ENCODE data around the gene ABCA13.

The ABCA13 gene

DNA sequence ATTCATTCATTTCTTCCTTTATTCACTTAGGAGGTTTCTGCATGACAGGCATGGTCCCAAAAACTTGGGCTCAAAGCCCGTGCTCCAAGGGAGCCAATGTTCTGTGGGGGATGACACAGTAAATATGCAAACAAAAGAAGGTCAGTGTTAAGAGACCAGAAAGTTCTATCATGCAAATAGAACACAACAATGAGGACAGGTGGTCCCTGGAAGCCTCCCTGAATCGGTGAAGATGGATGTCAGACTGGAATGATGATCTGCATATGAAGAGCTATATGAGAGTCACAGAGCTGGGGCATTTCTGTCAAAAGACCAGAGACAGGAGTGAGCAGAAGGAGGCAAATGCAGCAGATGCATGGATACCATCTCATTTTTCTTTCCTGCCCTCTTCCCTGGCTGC, 129.0 kb downstream of the ABCA13 start:
- no peak for DNase-seq (ENCODE audit: low read depth)

DNA sequence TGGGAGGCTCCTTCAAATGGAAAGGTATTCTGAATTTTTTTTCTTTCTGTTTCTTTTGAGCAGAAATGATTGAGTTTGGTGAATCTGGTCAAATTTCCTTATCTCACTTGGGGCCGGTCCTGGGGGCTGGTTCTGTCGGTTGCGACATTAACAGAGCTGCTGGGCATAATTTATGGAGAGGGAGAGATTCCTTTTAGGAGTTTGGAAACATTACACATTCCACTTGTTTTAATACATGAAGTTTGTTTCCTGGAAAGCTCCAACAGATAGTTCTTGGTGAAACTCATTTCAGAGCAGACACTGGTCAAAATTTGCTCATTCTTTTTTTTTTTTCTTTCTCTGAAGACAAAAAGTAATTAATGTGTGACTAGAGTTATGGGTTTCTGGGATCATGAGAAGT, 129.9 kb downstream of the ABCA13 start:
- no peak for DNase-seq (ENCODE audit: low read depth)

DNA sequence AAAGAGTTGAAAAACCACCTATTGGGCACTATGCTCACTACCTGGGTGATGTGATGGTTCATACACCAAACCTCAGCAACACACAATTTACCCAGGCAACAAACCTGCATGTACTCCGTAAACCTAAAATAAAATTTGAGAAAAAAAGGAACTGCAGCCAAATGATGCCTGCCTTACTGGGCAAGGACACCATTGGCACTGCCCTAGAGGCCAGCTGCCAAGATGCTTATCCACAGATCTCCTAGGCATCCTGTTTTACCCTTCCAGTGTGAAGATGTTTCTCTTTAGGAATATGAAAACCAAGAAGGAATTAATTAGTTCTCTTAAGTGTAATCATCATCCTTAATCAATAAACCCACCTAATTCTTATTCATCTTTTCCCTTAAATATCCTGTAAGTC, 133.4 kb downstream of the ABCA13 start:
- DNase-seq (ENCODE audit: low read depth) = no peak

DNA sequence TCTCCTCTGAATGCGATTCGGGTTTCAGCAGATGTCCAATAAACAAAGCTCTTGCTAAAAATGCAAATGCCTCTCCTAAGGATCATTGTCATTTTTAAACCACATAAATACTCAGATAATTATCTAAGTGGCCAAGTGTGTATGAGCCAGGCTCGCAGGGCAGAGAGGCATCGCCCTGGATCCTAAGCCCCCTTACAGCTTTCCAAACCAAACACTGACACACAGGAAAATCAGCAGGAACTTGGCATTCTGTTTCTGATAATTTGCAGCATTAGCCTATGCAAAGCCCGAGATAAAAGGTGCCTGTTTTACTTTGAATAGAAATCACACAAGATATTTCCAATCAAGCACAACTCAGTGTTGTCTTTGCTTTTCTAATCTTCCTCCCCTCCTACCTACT, 134.4 kb downstream of the ABCA13 start:
- no peak for DNase-seq (ENCODE audit: low read depth)

DNA sequence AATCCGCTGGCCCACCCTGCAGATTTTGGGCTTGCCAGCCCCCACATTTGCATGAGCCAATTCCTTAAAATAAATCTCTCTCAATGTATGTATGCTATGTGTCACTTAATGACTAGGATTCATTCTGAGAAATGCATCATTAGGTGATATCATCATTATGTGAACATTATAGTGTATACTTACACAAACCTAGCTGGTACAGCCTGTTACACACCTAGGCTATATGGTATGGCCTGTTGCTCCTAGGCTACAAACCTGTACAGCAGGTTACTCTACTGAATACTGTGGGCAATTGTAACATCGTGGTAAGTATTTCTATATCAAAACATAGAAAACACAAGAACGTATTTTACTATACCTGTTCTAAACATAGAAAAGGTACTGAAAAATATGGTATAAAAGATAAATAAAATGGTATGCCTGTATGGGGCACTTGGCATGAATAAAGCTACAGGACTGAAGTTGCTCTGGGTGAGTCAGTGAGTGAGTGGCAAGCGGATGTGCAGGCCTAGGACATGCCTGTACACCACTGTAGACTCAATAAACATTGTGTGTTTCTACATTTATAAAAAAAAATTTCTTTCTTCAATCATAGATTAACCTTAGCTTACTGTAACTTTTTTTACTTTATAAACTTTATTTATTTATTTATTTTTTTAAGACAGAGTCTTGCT, 135.9 kb downstream of the ABCA13 start:
- DNase-seq (ENCODE audit: low read depth) = no peak

DNA sequence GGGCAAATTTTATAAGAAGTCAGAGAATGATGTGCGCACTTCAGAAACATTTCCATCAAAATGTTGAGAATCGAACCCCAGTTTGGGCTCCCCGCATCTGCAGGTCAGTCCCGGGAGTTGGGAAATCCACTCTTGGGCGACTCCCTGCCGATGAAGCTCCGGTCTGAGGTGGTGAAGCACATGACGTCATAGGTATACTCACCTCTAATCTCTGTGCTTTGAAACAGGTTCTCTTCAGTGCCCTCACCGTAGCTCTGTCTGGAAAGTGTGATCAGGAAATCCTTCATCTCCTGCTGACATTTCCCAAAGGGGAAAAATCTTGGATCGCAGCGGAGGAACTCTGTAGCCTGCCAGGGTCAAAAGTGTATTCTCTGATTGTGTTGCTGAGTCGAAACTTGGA, 138.5 kb downstream of the ABCA13 start:
- DNase-seq (ENCODE audit: low read depth) = no peak

DNA sequence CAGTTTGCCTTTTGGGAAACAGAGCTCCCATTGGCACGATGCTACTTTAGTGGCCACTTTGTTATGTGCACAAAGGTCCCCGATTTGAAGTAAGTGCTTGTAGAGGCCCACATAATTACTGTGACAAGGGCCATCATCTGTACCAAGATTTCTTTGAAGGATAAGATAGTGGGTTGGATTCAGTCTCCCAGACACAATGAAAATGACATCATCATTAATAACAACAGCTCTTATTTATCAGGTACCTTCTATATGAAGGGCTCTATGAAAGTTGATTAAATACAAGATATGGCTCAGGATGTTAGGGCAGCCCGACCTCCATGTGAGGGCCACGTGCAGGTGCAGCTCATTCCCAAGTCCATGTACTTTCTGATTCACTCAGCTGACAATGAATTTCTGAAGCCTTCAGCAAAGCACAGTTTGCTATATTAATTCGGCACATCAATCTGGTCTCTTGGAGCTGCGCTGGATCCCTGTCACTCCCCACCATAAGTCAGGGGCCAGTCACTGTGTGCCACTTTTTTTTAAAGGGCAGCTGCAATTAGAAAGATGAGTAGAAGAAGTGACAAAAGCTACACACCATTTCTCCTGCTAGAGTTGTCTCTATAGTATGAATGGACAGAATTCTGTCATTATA, 140.3 kb downstream of the ABCA13 start:
- no peak for DNase-seq (ENCODE audit: low read depth)

DNA sequence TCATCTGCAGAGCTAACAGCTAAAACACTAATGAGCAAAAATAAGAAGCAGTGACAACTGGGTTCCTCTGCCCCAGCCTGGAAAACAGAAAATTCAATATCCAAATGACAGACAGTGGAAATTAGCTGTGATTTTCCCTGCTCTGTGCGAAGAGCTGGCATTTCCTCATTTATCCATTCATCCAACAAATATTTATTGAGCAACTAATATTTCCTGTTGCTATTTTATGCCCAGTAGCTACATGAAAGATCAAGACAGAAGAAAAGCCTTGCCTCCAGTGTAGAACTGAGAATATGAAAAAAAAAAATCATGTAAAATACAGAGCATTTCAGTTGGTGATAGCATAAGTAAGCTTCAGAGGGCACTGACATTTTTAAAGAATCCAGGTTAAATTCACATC, 140.9 kb downstream of the ABCA13 start:
- no peak for DNase-seq (ENCODE audit: low read depth)

DNA sequence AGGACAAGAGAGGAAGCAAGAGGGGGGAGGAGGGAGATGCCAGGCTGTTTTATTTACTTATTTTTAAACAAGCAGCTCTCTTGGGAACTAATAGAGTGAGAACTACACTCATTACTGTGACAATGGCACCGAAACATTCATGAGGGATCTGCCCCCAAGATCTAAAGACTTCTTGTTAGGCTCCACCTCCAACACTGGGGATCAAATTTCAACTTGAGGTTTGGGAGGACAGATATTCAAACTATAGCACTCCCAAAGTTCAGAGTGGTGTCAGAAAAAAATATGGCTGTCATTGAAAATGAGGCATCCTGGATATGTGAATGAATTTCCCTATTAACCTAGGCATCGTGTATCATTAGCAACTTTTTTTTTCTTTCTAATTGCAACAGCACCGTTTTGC, 145.5 kb downstream of the ABCA13 start:
- no peak for DNase-seq (ENCODE audit: low read depth)

DNA sequence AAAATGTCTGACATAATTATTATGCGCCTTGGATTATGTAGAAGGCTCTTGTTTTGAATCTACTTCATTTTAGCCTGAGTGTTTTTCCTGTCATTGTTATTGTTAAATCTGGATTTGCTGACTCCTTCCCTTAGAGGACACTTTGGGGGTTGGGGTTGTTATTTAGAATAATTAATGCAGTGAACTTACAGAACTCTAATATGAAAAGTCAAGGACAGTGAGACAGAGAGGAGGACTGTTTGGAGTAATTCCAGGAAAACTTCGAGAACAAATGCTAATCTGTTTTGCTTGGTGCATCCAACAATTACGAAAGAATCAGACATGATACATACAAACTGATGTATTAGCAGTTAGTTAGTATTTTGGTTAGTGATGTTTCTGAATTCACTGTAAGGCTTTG, 146.1 kb downstream of the ABCA13 start:
- DNase-seq (ENCODE audit: low read depth) = no peak

DNA sequence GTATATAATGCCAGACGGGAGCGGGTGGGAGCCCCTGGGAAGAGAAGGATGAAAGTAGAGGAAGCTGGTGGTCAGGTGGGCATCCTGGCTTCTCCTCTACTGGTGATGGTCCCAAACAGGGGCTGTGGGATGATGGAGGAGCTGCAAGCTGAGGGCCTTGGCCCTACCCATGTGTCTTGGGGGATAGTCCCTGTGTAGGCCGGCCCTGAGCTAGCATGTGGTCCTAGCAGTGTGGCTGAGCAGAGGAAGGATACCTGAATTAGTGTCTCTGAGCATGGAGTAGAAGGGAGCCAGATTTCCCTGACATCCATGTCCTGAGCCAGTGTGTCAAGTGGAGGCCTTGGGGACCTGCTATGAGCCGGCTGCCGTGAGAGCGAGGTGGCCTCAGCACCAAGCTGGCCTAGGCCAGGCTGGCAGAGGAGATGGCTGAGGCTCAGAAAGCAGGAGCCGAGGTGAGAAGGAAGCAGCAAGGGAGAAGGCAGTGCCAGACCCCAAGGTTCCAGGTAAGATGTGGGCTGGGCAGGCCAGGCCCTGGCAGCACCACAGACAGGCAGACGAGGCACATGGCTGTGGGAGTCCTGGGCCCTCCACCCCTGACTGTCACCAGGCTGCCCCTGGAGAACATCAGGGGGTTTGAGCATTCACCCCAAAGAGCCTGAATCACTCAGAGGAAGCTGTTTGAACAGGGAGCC, 150.2 kb downstream of the ABCA13 start:
- no peak for DNase-seq (ENCODE audit: low read depth)

DNA sequence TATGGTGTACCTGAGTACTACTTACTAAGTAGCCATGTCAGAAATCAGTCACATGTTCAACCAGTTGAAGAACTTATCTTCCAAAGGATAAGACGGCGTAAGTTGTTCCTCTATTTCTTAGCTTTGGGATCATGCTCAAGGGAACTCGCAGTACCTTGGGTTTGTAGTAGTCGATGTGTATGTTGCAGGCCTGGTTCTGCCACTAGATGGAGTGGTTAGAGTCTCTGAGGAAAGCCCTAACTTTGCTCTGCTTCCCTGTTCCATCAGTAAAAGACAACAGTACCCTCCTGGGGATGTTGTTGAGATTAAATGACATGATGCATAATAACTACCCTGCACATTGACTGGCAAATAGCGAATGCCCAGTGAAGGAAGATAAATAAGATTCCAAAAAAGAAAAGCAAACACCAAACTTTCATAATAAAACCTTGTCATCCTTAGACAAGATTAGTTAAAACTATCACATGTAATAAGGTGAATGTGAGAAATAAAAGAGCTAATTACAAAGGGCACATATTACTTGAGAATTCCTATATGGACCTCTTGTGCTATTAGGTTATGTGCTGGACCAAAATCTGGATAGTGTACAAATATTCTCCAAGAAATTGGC, 165.9 kb downstream of the ABCA13 start:
- DNase-seq (ENCODE audit: low read depth) = no peak

DNA sequence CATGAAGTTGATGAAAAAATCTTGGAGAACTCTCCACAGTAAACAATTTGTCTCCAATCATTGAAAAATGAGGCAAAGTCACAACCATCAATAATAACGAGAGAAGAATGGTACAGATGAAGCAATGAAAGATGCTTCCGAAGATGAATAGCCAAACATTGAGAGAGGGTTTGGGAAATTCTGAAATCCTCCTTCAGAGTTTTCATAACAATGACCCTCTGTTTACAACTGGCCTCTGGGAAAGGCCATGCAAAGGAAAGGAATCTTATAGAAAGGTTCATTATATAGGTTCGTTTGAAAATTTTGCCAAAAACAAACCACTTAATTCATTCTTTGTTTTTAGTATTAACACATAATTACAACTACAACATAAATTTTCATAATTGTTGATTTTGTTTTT, 166.5 kb downstream of the ABCA13 start:
- no peak for DNase-seq (ENCODE audit: low read depth)

DNA sequence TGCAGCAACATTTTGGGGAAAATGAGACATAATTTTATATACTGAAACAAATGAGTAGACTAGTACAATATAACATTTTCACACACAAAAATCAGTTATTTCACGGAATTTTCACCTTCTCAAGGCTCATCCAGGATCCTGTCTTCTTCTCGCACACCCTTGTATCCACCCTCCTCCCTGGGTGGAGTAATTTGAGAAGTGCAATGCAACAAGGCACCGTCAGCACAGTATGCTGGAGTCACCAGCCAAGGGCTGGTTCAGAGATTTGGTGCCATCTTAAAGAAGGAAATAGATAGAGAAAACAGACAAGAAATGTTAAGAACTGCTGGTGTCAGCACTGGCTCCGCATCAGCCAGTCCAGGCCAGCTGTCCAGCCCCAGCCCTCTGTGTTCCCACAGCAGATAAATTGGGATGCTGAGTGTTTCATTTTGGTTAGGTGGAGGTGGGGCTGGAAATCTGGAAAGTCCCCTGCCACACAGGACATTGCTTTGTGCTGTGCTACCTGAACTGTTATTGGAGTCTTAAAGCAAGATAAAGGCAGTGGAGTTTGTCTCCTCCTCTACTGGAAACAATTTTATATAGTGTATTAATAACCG, 176.1 kb downstream of the ABCA13 start:
- no peak for DNase-seq (ENCODE audit: low read depth)

DNA sequence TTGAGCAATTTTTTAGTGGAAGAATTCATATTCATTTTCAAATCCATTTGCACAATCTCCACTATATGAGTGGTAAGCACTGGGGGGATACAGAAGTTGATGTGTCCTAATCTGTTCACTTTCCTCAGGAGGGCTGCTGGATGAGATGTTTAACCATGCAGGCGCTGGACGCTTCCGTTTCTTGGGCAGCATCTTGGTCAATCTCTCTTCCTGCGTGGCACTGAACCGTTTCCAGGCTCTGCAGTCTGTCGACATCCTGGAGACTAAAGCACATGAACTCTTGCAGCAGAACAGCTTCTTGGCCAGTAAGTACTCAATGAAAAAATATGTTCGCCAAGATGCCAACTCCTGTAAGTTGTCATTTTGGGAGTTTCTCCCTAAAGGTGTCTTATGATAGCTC, 179.3 kb downstream of the ABCA13 start:
- no peak for DNase-seq (ENCODE audit: low read depth)

DNA sequence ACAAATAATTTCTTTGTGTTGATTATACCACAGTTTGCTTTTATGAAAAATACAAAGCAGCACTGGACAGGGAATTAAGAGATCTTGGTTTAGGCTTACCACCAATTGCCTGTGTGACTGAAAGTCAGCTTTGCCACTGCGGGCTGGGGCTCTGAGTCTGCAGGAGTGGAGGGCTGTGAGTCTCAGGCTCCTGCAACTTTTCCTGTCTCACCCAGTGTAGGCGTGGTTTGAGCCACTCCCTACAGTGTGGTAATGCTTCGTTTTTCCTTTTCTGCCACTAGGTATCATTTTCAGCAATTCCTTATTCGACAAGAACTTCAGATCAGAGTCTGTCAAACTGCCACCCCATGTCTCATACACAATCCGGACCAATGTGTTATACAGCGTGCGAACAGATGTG, 180.6 kb downstream of the ABCA13 start:
- no peak for DNase-seq (ENCODE audit: low read depth)

DNA sequence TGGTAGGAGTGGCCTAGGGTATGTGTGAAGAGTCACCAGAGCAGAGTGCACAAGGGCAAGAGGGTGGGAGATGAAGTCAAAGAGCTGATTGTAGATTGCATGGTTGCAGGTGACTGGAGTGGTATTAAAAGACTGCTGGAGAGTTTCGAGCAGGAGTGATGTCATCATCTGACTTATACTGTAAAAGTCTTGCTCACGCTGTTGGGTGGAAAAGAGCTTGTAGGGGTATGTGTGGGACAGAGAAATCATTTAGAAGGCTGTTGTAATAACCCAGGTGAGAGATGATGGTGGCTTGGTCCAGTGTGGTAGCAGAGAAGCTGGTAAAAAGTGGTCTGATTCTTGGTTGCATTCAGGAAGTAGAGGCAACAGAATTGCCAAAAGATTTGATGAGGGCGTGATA, 184.1 kb downstream of the ABCA13 start:
- DNase-seq (ENCODE audit: low read depth) = no peak

DNA sequence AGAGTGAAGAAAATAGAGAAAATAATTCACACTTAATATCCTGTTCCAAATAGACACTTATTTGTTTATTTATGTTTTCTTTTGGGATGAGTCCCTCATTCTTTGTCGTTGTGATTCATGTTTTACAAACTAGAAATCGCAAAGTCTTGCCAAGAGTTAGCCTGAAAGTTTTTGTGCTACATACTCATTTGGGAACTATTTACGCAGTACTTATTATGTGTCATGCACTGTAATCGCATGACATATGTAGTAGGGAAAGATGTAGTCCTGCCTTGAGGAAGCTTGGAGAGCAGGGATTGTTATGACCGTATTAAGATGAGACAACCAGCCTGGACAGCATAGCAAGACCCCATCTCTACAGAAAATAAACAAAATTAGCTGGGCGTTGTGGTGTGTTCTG, 189.3 kb downstream of the ABCA13 start:
- DNase-seq (ENCODE audit: low read depth) = no peak

DNA sequence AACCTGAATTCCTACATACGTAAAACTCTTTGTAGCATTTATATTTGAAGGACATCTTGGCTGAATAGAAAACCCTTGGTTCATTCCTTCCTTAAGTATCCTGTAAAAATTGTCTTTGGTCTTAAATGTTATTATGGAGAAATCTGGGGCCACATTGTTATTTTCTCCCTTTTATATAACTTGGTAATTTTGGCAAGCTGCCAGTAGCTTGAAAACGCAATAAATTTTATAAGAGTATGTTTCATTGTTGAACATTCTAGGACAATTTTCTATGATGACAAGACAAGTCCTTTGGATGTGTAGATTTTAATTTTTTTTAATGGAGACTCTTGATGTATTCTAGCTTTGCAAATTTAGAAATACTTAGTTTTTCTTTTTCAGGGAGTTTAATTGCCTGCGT, 191.9 kb downstream of the ABCA13 start:
- DNase-seq (ENCODE audit: low read depth) = no peak

DNA sequence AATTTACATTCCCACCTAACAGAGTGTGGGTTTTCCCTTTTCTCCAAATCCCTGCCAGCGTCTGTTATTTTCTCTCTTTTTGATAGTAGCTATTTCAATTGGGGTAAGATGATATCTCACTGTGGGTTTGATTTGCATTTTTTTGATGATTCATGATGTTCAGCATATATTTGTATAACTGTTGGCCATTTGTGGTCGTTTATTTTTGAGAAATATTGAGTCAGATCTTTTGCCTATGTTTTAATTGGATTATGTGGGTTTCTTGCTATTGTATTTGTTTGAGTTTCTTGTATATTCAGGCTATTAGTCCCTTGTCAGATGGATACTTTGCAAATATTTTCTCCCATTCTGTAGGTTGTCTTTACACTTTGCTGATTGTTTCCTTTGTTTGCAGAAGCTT, 193.8 kb downstream of the ABCA13 start:
- DNase-seq (ENCODE audit: low read depth) = no peak

DNA sequence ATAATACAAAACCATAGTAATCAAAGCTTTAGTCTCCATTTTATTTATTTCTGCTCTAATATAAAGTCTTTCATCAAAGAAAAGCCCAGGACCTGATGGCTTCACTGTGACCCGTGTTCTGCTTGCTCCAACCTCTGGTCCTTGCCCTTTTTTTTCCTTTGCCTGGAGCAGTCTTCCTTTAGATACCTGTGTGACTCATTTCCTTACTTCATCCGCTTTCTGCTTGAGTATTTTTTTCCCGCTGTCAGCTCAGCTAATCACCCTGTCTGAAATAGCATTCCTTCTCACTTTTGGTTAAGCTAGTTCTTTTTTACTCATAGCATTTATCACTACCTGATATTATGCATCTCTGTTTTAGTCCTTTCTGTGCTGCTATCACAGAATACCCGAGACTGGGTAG, 194.8 kb downstream of the ABCA13 start:
- no peak for DNase-seq (ENCODE audit: low read depth)

DNA sequence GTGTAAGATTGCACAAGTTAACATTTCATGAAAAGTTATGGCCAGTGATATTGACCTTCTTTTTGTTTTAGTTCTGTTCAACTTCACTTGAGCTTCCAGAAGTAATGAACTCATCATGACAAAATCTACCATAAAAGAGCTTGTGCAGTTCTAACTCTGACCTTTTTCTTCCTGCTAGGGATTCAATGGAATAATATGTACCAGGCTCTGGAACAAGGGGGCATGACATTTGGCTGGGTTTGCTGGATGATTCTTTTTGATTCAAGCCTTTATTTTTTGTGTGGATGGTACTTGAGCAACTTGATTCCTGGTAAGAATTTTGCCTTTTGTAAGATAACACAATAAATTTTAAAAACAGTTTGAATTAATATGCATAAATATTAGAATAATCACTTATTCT, 205.0 kb downstream of the ABCA13 start:
- no peak for DNase-seq (ENCODE audit: low read depth)

DNA sequence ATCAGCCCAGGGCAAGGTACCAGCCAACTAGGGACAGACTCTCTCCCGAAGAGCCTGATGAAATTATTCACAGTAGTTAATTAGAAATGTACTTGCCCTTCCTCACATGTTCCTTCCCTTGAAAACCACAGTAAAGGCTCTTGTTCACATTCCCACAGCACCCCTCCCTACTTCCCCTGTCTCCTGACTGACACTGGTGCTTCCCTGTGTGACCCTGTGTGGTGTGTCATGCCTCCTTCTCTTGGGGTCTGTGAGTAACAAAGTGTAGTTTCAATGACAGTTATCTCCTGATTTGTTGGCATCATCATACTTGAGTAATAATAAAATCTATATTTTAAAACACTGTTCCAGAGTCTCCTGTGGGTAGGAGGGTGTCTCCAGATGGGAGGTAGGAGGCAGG, 209.7 kb downstream of the ABCA13 start:
- no peak for DNase-seq (ENCODE audit: low read depth)
